Ovary (tissue), 3 donors: Measurements from ENCODE around the gene ATXN1.

ENCODE experiments used
- EP300 ChIP-seq: sonication (generic); formaldehyde crosslinking; IDR thresholded peaks from one replicate; pipeline ENCODE4 v1.6.1; 2017; ENCODE audit warnings: antibody characterized with exemption
- POLR2A ChIP-seq: fragments of 450-650 bp; IDR thresholded peaks from one replicate; pipeline ENCODE4 v1.6.1; 2017; ENCODE audit warnings: antibody characterized with exemption, mild to moderate bottlenecking, moderate library complexity
- TF ChIP-seq, protein P1 (sequence below), 3 donors: fragments of 450-650 bp in 2 of 3; fragments of 200-600 bp in 1 of 3; IDR thresholded peaks; one replicate each; pipeline versions ENCODE4 v1.5.1 to v1.8.0; 2016 to 2022; ENCODE audit warnings: antibody characterized with exemption in 3 of 3, mild to moderate bottlenecking in 1 of 3
- donor health status: DM: no; HTN: no; CAD: no.

DNA sequence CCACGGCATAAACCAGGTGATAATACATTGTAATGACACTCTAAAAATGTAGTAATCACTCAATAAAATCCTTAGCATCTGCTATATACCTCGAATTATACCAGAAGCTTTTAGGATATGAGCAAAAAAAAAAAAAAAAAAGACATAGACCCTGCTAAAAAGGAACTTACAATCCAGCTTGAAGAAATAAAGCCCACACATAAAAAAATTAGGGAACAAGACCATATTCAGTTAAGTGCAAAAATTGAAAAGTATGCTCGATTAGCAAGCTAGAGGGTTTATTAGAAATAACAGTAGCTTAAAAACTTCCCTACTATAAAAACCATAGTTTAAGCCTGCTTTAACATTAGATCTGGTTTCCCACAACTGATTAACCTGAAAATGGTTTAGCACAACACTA is 387.2 kb downstream of the ATXN1 start:
- TF ChIP-seq POLR2A: no peak
- TF ChIP-seq, protein P1, sequence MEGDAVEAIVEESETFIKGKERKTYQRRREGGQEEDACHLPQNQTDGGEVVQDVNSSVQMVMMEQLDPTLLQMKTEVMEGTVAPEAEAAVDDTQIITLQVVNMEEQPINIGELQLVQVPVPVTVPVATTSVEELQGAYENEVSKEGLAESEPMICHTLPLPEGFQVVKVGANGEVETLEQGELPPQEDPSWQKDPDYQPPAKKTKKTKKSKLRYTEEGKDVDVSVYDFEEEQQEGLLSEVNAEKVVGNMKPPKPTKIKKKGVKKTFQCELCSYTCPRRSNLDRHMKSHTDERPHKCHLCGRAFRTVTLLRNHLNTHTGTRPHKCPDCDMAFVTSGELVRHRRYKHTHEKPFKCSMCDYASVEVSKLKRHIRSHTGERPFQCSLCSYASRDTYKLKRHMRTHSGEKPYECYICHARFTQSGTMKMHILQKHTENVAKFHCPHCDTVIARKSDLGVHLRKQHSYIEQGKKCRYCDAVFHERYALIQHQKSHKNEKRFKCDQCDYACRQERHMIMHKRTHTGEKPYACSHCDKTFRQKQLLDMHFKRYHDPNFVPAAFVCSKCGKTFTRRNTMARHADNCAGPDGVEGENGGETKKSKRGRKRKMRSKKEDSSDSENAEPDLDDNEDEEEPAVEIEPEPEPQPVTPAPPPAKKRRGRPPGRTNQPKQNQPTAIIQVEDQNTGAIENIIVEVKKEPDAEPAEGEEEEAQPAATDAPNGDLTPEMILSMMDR (IDR thresholded peaks at IDR 0.05): no peak
- no peak for TF ChIP-seq EP300
